Calu3 (cell line): Measurements from ENCODE around the gene UCN2. TPM values are rescaled to one million over a fixed set of nuclear protein-coding genes. Genes with fewer than 3 reads are reported as not detected.

Experiments used
- BruUV-seq: library from RNA; stranded (reverse); fragments of 400-500 nt; replicated peaks from 2 replicates; lab custom pipeline; 2021; lab: Mats Ljungman, UMichigan
- CTCF ChIA-PET: fragments of 300-600 bp; sonication (Branson Sonifier 250); formaldehyde crosslinking; loops from one replicate; lab custom pipeline; 2022; ENCODE audit warnings: antibody characterized with exemption; lab: Charles Lee
- DNase-seq: peaks from one replicate; pipeline ENCODE4 v3.0.0; 2022
- H3K27ac Mint-ChIP-seq: one replicate; pipeline ENCODE4 v1.8.0; 2022; ENCODE audit warnings: mixed read lengths; ENCODE audit not compliant: unreplicated experiment
- H3K27me3 Mint-ChIP-seq: one replicate; pipeline ENCODE4 v1.8.0; 2022; ENCODE audit warnings: mixed read lengths; ENCODE audit not compliant: unreplicated experiment
- H3K36me3 Mint-ChIP-seq: one replicate; pipeline ENCODE4 v1.8.0; 2022; ENCODE audit warnings: mild to moderate bottlenecking, moderate library complexity, mixed read lengths; ENCODE audit not compliant: insufficient read depth, unreplicated experiment
- H3K4me1 Mint-ChIP-seq: one replicate; pipeline ENCODE4 v1.8.0; 2022; ENCODE audit warnings: mild to moderate bottlenecking, low read depth, mixed read lengths; ENCODE audit not compliant: unreplicated experiment
- H3K4me3 Mint-ChIP-seq: one replicate; pipeline ENCODE4 v1.8.0; 2022; ENCODE audit warnings: mild to moderate bottlenecking, low read depth, moderate library complexity, mixed read lengths; ENCODE audit not compliant: unreplicated experiment
- H3K9me3 Mint-ChIP-seq: one replicate; pipeline ENCODE4 v1.8.0; 2022; ENCODE audit warnings: low read depth, mixed read lengths; ENCODE audit not compliant: unreplicated experiment
- intact Hi-C: fragments of 100-400 bp; cut with micrococcal nuclease; formaldehyde crosslinking; loops from one replicate; pipeline ENCODE4 v1.10.0; 2022; ENCODE audit not compliant: unreplicated experiment
- total RNA-seq: library from RNA; stranded (reverse); gene quantifications from 2 replicates; pipeline ENCODE4 v1.2.3, GENCODE V29; 2022
- TF ChIP-seq, protein P1 (sequence below): fragments of 200-600 bp; IDR thresholded peaks from one replicate; pipeline ENCODE4 v1.8.0; 2022; ENCODE audit warnings: antibody characterized with exemption; ENCODE audit not compliant: unreplicated experiment

The UCN2 gene
- total RNA-seq, 1 experiment from 2014 or later: 0.94 TPM

DNA sequence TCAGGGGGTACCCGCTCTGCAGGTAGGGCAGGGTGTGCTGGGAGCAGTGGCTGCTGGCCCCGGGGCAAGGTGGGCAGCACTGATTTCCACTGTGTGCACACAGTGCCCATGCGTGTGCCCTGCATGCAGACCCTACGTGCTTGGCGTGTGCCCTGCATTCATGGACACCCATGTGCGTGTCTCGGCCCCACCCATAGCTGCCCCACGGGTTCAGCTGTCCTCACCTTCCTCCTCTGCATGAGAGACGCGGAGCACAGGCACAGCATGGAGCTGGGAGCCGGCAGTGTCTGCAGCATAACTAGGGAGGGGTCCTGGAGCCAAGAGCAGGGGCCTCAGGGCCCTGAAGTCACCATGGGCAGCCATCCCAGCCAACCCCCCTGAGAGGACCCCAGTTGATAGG lies 1.6 kb upstream of the UCN2 start:
- peaks cover 30% of the 10 kb centered on the region for H3K4me1 Mint-ChIP-seq
- H3K36me3 Mint-ChIP-seq: peaks cover 5% of the 10 kb centered on the region
- TF ChIP-seq, protein P1, sequence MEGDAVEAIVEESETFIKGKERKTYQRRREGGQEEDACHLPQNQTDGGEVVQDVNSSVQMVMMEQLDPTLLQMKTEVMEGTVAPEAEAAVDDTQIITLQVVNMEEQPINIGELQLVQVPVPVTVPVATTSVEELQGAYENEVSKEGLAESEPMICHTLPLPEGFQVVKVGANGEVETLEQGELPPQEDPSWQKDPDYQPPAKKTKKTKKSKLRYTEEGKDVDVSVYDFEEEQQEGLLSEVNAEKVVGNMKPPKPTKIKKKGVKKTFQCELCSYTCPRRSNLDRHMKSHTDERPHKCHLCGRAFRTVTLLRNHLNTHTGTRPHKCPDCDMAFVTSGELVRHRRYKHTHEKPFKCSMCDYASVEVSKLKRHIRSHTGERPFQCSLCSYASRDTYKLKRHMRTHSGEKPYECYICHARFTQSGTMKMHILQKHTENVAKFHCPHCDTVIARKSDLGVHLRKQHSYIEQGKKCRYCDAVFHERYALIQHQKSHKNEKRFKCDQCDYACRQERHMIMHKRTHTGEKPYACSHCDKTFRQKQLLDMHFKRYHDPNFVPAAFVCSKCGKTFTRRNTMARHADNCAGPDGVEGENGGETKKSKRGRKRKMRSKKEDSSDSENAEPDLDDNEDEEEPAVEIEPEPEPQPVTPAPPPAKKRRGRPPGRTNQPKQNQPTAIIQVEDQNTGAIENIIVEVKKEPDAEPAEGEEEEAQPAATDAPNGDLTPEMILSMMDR: no peak
- no peak overlapping the region for H3K4me3 Mint-ChIP-seq
- intact Hi-C loops: no loop called here
- DNase-seq: no peak
- BruUV-seq: no TSS peak
- CTCF ChIA-PET: no interaction called here
- no peaks in the 10 kb centered on the region for H3K27me3 Mint-ChIP-seq
- no peak overlapping the region for H3K27ac Mint-ChIP-seq
- H3K9me3 Mint-ChIP-seq: no peaks in the 10 kb centered on the region

DNA sequence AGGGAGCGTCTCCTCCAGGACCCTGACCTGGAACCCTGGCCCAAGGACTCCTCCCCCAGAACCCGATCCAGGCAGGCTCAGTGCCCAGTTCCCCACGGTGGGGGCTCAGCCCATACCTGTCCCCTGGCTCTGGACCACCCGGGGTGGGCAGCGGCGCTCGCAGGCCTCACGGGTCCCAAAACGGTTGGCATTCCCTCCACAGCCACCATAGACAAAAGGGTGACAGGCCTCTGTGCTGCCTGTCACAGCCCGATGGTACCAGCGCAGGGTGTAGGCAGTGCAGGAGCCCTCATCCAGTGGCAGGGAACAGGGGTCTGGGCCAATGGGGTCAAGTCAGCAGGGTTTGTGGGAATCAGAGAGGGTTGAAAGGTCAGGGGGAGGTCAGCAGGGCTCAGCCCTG lies 1.1 kb upstream of the UCN2 start:
- Mint-ChIP-seq H3K9me3 (no peaks in the 10 kb centered on the region), H3K27ac (no peak overlapping the region), H3K36me3 (peaks cover 5% of the 10 kb centered on the region), H3K27me3 (no peaks in the 10 kb centered on the region), H3K4me3 (no peak overlapping the region), H3K4me1 (peaks cover 32% of the 10 kb centered on the region)
- DNase-seq: no peak
- TF ChIP-seq, protein P1: no peak
- CTCF ChIA-PET: no interaction called here
- BruUV-seq: no TSS peak
- intact Hi-C loops: loop anchor here (5.0 kb wide), 1 partner anchor 33 kb away; the partner anchor contains the start of gene COL7A1

DNA sequence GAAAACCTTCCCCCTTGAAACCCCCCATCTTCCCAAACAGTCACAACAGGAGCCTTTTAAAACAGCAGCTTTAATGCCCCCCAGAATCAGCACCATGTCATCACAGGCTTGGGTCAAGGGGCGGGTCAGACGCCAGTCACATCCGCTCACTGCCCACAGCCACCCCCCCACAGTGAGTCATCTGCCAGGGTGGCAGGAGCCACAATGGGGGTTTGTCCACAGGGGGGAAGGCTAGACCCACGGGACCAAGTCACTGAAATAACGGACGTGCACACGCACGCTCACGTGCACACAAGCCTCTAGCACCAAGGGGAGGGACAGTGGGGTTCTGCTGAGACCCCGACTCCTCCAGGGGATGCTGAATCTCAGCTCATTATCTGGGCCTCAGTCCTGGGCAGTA lies 441 bp upstream of the UCN2 start:
- peaks cover 38% of the 10 kb centered on the region for H3K4me1 Mint-ChIP-seq
- intact Hi-C loops: loop anchor here (5.0 kb wide), 1 partner anchor 33 kb away; the partner anchor contains the start of gene COL7A1
- no TSS peak for BruUV-seq
- peaks cover 5% of the 10 kb centered on the region for H3K36me3 Mint-ChIP-seq
- H3K9me3 Mint-ChIP-seq: no peaks in the 10 kb centered on the region
- TF ChIP-seq, protein P1: no peak
- no peak overlapping the region for H3K4me3 Mint-ChIP-seq
- H3K27me3 Mint-ChIP-seq: no peaks in the 10 kb centered on the region
- peak; percentile 76 for DNase-seq
- CTCF ChIA-PET: interaction anchor here (0.6 kb wide), 1 partner anchor 50 kb away, joined by 4 read pairs; no protein-coding TSS in a partner anchor
- H3K27ac Mint-ChIP-seq: peak overlapping the region; percentile 52

DNA sequence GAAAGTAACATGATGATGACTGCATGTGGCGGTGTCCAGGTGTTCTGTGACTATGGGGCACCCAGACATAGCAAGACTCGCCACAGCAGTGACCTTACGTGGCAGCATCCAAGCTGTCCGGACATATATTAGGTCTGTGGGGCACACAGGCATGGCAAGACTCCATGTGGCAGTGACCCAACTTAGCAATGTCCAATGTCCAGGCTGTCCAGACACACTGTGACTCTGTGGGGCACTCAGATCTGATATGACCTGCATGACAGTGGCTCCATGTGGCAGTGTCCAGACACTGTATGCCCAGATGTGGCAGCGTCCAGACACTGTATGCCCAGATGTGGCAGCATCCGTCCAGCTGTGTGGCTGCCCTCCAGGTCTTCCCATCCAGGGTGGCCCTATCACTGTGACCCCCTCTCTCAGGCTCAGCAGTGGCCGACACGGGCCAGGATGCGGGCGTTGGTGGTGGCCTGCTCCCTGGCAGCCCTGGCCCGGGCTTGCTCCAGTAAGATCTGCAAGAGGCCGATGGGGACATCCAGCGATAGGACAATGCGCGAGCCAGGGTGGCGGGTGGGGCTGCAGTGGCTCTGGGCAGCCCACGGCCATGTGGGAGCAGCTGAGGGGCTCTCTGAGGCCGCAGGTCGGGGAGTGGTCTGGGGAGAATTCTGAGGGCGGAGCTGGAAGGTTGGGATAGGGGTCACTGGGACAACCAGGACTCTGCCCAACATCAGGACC lies 1.1 kb downstream of the UCN2 start:
- Mint-ChIP-seq H3K9me3 (no peaks in the 10 kb centered on the region), H3K27ac (no peak overlapping the region)

More for the DNA sequence above, 1.1 kb downstream of the UCN2 start:
- BruUV-seq: no TSS peak
- Mint-ChIP-seq H3K27me3 (no peaks in the 10 kb centered on the region), H3K4me1 (peaks cover 52% of the 10 kb centered on the region), H3K4me3 (no peak overlapping the region), H3K36me3 (peaks cover 10% of the 10 kb centered on the region)
- TF ChIP-seq, protein P1: no peak
- intact Hi-C loops: loop anchor here (5.0 kb wide), 1 partner anchor 35 kb away; the partner anchor contains the start of gene COL7A1
- CTCF ChIA-PET: no interaction called here
- no peak for DNase-seq
